CD14-positive monocyte (primary cell): ENCODE measurements around the gene CFAP157. TPM values are rescaled to one million over a fixed set of nuclear protein-coding genes. Genes with fewer than 3 reads are reported as not detected.

Experiments used
- DNase-seq, 3 donors: peaks; one replicate each; pipeline ENCODE4 v3.0.0-alpha.2; 2011 to 2022
- H2AFZ ChIP-seq: 2 replicates; pipeline ENCODE4 v1.6.0; 2012; ENCODE audit warnings: mild to moderate bottlenecking, low read depth, low read length, inconsistent platforms; ENCODE audit not compliant: insufficient read depth, poor library complexity, severe bottlenecking
- H3K27ac ChIP-seq, 2 donors: 1 replicate in 1 of 2; 2 replicates in 1 of 2; pipeline ENCODE4 v1.5.1; 2012 to 2013; ENCODE audit warnings: low read length in 2 of 2, control low read depth in 1 of 2, inconsistent platforms in 1 of 2, low read depth in 1 of 2, mild to moderate bottlenecking in 1 of 2
- H3K27me3 ChIP-seq, 2 donors: one replicate each; pipeline versions ENCODE4 v1.6.0 to v1.6.1; 2011 to 2013; ENCODE audit warnings: low read length in 2 of 2; ENCODE audit not compliant: control insufficient read depth in 2 of 2, insufficient read depth in 2 of 2
- H3K36me3 ChIP-seq, 2 donors: replicated peaks in 1 of 2; 1 replicate in 1 of 2; 2 replicates in 1 of 2; pipeline versions ENCODE4 v1.5.1 to v1.6.1; 2012 to 2013; ENCODE audit warnings: low read length in 2 of 2, control low read depth in 1 of 2, inconsistent platforms in 1 of 2, mild to moderate bottlenecking in 1 of 2; ENCODE audit not compliant: insufficient read depth in 2 of 2, control insufficient read depth in 1 of 2
- H3K4me1 ChIP-seq, 2 donors: 1 replicate in 1 of 2; 2 replicates in 1 of 2; pipeline versions ENCODE4 v1.5.1 to v1.6.1; 2012 to 2013; ENCODE audit warnings: low read length in 2 of 2, control low read depth in 1 of 2, inconsistent platforms in 1 of 2, mild to moderate bottlenecking in 1 of 2, moderate library complexity in 1 of 2; ENCODE audit not compliant: insufficient read depth in 2 of 2, control insufficient read depth in 1 of 2
- H3K4me2 ChIP-seq: replicated peaks from 2 replicates; pipeline ENCODE3; 2012; ENCODE audit warnings: low read length, moderate library complexity, mild to moderate bottlenecking; ENCODE audit not compliant: poor library complexity, severe bottlenecking; ENCODE audit errors: extremely low read depth
- H3K4me3 ChIP-seq, 3 experiments: fragments of 200-600 bp in 1 of 3; sonication (generic) in 1 of 3; replicated peaks in 1 of 3; 1 replicate in 2 of 3; 2 replicates in 1 of 3; pipeline ENCODE4 v1.5.1; 2011 to 2013; ENCODE audit warnings: low read length in 3 of 3, mild to moderate bottlenecking in 3 of 3, control low read depth in 2 of 3, low read depth in 2 of 3, inconsistent platforms in 1 of 3, moderate library complexity in 1 of 3
- H3K79me2 ChIP-seq: 2 replicates; pipeline ENCODE4 v1.6.0; 2012; ENCODE audit warnings: mild to moderate bottlenecking, control low read depth, inconsistent platforms, low read length, moderate library complexity; ENCODE audit not compliant: insufficient read depth
- H3K9ac ChIP-seq: 2 replicates; pipeline ENCODE4 v1.6.0; 2017; ENCODE audit warnings: low read length, mild to moderate bottlenecking; ENCODE audit not compliant: insufficient read depth, poor library complexity, severe bottlenecking
- H3K9me3 ChIP-seq, 2 donors: replicated peaks in 1 of 2; 1 replicate in 1 of 2; 2 replicates in 1 of 2; pipeline versions ENCODE4 v1.5.1 to v1.6.1; 2012 to 2013; ENCODE audit warnings: low read length in 2 of 2, control low read depth in 1 of 2; ENCODE audit not compliant: control insufficient read depth in 1 of 2, insufficient read depth in 1 of 2
- H4K20me1 ChIP-seq: 2 replicates; pipeline ENCODE4 v1.6.0; 2012; ENCODE audit warnings: mild to moderate bottlenecking, low read length, control low read depth, moderate library complexity; ENCODE audit not compliant: insufficient read depth
- H3K27ac Mint-ChIP-seq, 7 donors: one replicate each; pipeline ENCODE4 v1.8.0; 2020; ENCODE audit warnings: mild to moderate bottlenecking in 7 of 7, mixed read lengths in 7 of 7, moderate library complexity in 6 of 7, inconsistent platforms in 2 of 7
- H3K27me3 Mint-ChIP-seq, 3 donors: one replicate each; pipeline ENCODE4 v1.8.0; 2021 to 2022; ENCODE audit warnings: low read depth in 3 of 3, mild to moderate bottlenecking in 3 of 3, mixed read lengths in 3 of 3, moderate library complexity in 3 of 3, inconsistent platforms in 1 of 3
- H3K36me3 Mint-ChIP-seq, 2 donors: one replicate each; pipeline ENCODE4 v1.8.0; 2020; ENCODE audit warnings: mixed read lengths in 2 of 2, inconsistent platforms in 1 of 2, mild to moderate bottlenecking in 1 of 2
- H3K4me1 Mint-ChIP-seq: one replicate; pipeline ENCODE4 v1.8.0; 2020; ENCODE audit warnings: mild to moderate bottlenecking, mixed read lengths
- H3K4me3 Mint-ChIP-seq, 2 donors: one replicate each; pipeline ENCODE4 v1.8.0; 2020; ENCODE audit warnings: mild to moderate bottlenecking in 2 of 2, mixed read lengths in 2 of 2, moderate library complexity in 1 of 2
- H3K9me3 Mint-ChIP-seq, 7 donors: one replicate each; pipeline ENCODE4 v1.8.0; 2020 to 2022; ENCODE audit warnings: mixed read lengths in 7 of 7, mild to moderate bottlenecking in 6 of 7, moderate library complexity in 6 of 7, inconsistent platforms in 2 of 7
- WGBS: methylation state at CpG from one replicate; pipeline ENCODE4 v1.1.5; 2013; ENCODE audit warnings: missing lambda C conversion rate; ENCODE audit not compliant: insufficient coverage; 5-methylcytosine and 5-hydroxymethylcytosine counted together
- intact Hi-C, 2 donors: fragments of 100-400 bp; cut with micrococcal nuclease; formaldehyde crosslinking; loops; one replicate each; pipeline versions ENCODE4 v1.15.0 to v1.15.1; 2023
- polyA plus RNA-seq, 3 donors: library from polyadenylated mRNA; depleted of rRNA in 1 of 3; unstranded in 2 of 3; stranded (reverse) in 1 of 3; fragments of 300-500 nt in 2 of 3; fragments of >200 nt in 1 of 3; fragmentation: Illumina TruSeq in 2 of 3; gene quantifications; 1 replicate in 2 of 3; 2 replicates in 1 of 3; pipeline ENCODE4 v1.2.3, GENCODE V29; 2012 to 2021
- TF ChIP-seq, protein P1 (sequence below): fragments of 200-600 bp; IDR thresholded peaks from one replicate; pipeline ENCODE4 v1.8.0; 2022; ENCODE audit warnings: antibody characterized with exemption, mild to moderate bottlenecking

Gene CFAP157
- polyA plus RNA-seq, 3 donors, result 0.06 to 0.09 TPM; not detected in 1

DNA sequence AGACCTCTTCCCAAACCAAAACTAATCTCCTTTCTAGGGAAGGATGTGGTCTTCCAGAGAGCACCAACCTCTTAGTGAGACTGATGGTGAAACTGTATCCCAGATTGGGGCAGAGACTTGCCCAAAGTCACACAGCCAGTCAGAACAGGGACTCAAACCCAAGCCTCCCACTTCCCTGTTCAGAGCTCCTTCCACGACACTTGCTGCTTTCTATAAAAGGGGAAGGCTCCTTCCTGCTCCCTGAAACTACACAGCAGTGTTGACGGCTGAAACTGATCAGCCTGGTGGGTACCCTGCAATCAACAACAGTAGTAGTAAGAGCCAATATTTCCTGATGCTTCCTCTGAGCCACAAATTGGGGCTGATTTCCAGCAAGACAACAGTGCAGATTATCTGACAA is 26.8 kb downstream of the CFAP157 start:
- peaks cover 0 to 3% (median 0%) of the 10 kb centered on the region in 3 donors for H3K27me3 Mint-ChIP-seq
- Histone ChIP-seq H3K79me2 (no peaks in the 10 kb centered on the region), H3K4me1 (peaks cover 19 to 25% of the 10 kb centered on the region in 2 donors), H3K27me3 (no peaks in the 10 kb centered on the region), H3K36me3 (peaks cover 25 to 43% of the 10 kb centered on the region in 2 donors), H3K27ac (peak overlapping the region in 1 of 2 donors; percentile 90), H3K9me3 (no peaks in the 10 kb centered on the region), H4K20me1 (peaks cover 47% of the 10 kb centered on the region), H3K4me2 (peak overlapping the region; percentile 74), H3K9ac (no peak overlapping the region), H3K4me3 (no peak overlapping the region), H2AFZ (no peak overlapping the region)
- 0% methylated on average over 1 of the region's 2 CpGs for WGBS
- intact Hi-C loops, result loop anchor here (1.0 to 5.0 kb wide), 5 partner anchors 37 to 229 kb away; no protein-coding TSS in a partner anchor
- peaks cover 27 to 50% of the 10 kb centered on the region in 2 donors for H3K36me3 Mint-ChIP-seq
- H3K4me1 Mint-ChIP-seq, result peaks cover 17% of the 10 kb centered on the region
- TF ChIP-seq, protein P1, sequence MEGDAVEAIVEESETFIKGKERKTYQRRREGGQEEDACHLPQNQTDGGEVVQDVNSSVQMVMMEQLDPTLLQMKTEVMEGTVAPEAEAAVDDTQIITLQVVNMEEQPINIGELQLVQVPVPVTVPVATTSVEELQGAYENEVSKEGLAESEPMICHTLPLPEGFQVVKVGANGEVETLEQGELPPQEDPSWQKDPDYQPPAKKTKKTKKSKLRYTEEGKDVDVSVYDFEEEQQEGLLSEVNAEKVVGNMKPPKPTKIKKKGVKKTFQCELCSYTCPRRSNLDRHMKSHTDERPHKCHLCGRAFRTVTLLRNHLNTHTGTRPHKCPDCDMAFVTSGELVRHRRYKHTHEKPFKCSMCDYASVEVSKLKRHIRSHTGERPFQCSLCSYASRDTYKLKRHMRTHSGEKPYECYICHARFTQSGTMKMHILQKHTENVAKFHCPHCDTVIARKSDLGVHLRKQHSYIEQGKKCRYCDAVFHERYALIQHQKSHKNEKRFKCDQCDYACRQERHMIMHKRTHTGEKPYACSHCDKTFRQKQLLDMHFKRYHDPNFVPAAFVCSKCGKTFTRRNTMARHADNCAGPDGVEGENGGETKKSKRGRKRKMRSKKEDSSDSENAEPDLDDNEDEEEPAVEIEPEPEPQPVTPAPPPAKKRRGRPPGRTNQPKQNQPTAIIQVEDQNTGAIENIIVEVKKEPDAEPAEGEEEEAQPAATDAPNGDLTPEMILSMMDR, result no peak
- H3K27ac Mint-ChIP-seq, result peak overlapping the region; percentile 63 to 95 (median 86)
- DNase-seq, result peak in 1 of 3 donors; percentile 30
- no peak overlapping the region for H3K4me3 Mint-ChIP-seq
- H3K9me3 Mint-ChIP-seq, result peaks cover 0 to 1% (median 0%) of the 10 kb centered on the region in 7 donors

DNA sequence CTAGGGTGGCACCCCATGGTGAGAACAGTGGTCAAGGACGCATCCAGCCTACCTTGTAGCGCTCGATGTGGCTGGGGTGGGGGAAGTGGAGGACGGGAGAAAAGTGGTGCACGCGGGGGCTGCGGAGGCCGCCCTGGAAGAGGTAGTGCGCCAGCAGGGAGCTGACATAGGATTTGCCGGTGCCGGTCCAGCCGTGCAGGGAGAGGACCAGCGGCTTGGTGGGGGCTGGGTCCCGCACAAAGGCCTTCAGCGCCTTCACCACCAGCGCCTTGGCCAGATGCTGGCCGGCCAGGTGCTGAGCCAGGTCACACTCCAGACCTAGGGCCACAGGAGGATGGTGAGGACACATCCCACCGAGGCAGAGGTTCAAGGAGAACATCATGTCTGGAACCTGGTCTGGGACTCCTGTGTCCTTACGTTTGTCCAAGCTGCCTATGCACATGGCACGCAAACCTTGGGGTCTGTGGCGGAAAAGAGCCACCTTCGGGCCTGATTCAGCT is 27.5 kb downstream of the CFAP157 start:
- H3K27me3 ChIP-seq, result no peaks in the 10 kb centered on the region
- Mint-ChIP-seq H3K9me3 (peaks cover 0 to 1% (median 0%) of the 10 kb centered on the region in 7 donors), H3K4me1 (peaks cover 17% of the 10 kb centered on the region), H3K27me3 (peaks cover 0 to 3% (median 0%) of the 10 kb centered on the region in 3 donors), H3K36me3 (peaks cover 33 to 57% of the 10 kb centered on the region in 2 donors), H3K4me3 (peak overlapping the region; percentile 75 to 81), H3K27ac (peak overlapping the region; percentile 86 to 95 (median 90))
- peak overlapping the region; percentile 76 to 90 for H3K27ac ChIP-seq
- H4K20me1 ChIP-seq, result peaks cover 54% of the 10 kb centered on the region
- 68% methylated on average over 22 of the region's 22 CpGs for WGBS
- peak overlapping the region in 2 of 3 experiments; percentile 46 to 76 for H3K4me3 ChIP-seq
- no peak overlapping the region for H2AFZ ChIP-seq
- no peaks in the 10 kb centered on the region for H3K79me2 ChIP-seq
- no peaks in the 10 kb centered on the region for H3K9me3 ChIP-seq
- TF ChIP-seq, protein P1, result no peak
- intact Hi-C loops, result loop anchor here in 1 of 2 donors (1.0 to 5.0 kb wide), 4 partner anchors 37 to 229 kb away; no protein-coding TSS in a partner anchor
- DNase-seq, result no peak
- peaks cover 31 to 50% of the 10 kb centered on the region in 2 donors for H3K36me3 ChIP-seq
- H3K4me1 ChIP-seq, result peaks cover 19 to 25% of the 10 kb centered on the region in 2 donors
- H3K9ac ChIP-seq, result peak overlapping the region; percentile 95
- peak overlapping the region; percentile 74 for H3K4me2 ChIP-seq
